Measurements from ENCODE around the gene MARCHF2. TPM values are rescaled to one million over a fixed set of nuclear protein-coding genes. Genes with fewer than 3 reads are reported as not detected.

MARCHF2 gene
- total and polyA plus RNA-seq, 9 of the 15 experiments (the other 6 are each of a cell fraction or from before 2014, with no cell fraction given), result 0.39 to 6.4 (median 2.2) TPM

GRCh38 chr19:8452446-8453123, 39.5 kb downstream of the MARCHF2 start:
- no peak for FAIRE-seq
- peaks cover 75% of the 10 kb centered on the region for H4K20me1 ChIP-seq (replicated peaks; ENCODE audit: control insufficient read depth, insufficient read depth, low read length)
- H3K27me3 ChIP-seq (ENCODE audit: control insufficient read depth in 2 of 2, insufficient read depth in 2 of 2, low read length in 2 of 2), result no peaks in the 10 kb centered on the region
- TF ChIP-seq ZNF316 (IDR thresholded peaks at IDR 0.05), result 0 out of 2 replicates have a peak, but pooled peaks have one; percentile 11
- TF ChIP-seq ZFX (CRISPR knock-in tag; IDR thresholded peaks at IDR 0.05), result no peak
- 55% methylated on average over 4 of the region's 4 CpGs for WGBS (ENCODE audit: insufficient coverage, low coverage, missing lambda C conversion rate)
- ATAC-seq, result no peak
- H3K9me1 ChIP-seq (ENCODE audit: control insufficient read depth, insufficient read depth, low read length), result peaks cover 12% of the 10 kb centered on the region
- peaks cover 99% of the 10 kb centered on the region for H3K79me2 ChIP-seq (ENCODE audit: control insufficient read depth, insufficient read depth, low read length)
- no peak overlapping the region; a peak in 1 of 4 replicates for H3K9ac ChIP-seq (ENCODE audit: insufficient read depth in 1 of 2, low read depth in 2 of 2, low read length in 2 of 2)
- no TSS peak for BruUV-seq (replicated peaks)
- H3K27ac ChIP-seq (ENCODE audit: extremely low read depth, low read depth, low read length), result no peak overlapping the region
- peaks cover 16 to 22% of the 10 kb centered on the region in 2 experiments for H3K4me1 ChIP-seq (replicated peaks in 1 of 2; ENCODE audit: control insufficient read depth in 2 of 2, insufficient read depth in 2 of 2, low read length in 2 of 2)
- ChIA-PET CTCF (ENCODE audit: low intra/inter-chr PET ratio) (no interaction called here), POLR2A (interaction anchor here (0.6 to 1.0 kb wide), 3 partner anchors 17 to 81 kb away, joined by 3 read pairs; no protein-coding TSS in a partner anchor)
- H3K36me3 ChIP-seq (ENCODE audit: control insufficient read depth, insufficient read depth, low read length), result peaks cover 85% of the 10 kb centered on the region
- H3K4me2 ChIP-seq (ENCODE audit: insufficient read depth, low read length), result no peak overlapping the region
- intact Hi-C loops (cut with micrococcal nuclease), result no loop called here
- no peaks in the 10 kb centered on the region for H3K9me3 ChIP-seq (replicated peaks; ENCODE audit: control insufficient read depth, insufficient read depth, low read depth, low read length)
- no peak overlapping the region for H2AFZ ChIP-seq (ENCODE audit: low read depth, low read length)
- no peak overlapping the region for H3K4me3 ChIP-seq
- in situ Hi-C loops (cut with MboI), result no loop called here
- no peak for DNase-seq (ENCODE audit: extremely low read depth in 1 of 4, low spot score in 3 of 4)

DNA sequence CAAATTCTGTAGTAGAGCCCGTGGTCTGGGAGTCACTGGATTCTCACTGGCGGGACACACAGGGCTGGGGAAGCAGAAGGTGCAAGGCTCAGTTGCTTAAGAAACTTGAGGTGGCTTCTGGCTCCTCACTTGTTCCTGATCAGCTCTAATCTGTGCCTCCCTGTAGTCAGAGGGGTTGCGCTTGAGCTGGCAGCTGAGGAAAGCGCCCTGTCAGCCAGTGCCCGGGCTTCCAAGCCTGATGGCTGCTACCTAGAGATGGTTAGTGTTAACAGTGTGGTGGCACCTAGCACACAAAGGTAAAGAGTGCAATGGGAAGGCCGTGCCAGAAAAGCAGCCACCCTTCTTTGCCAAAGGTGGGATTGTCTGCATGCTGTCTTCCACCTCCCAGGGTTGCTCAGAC, 40.5 kb downstream of the MARCHF2 start:
- no peak overlapping the region for H3K27ac ChIP-seq (ENCODE audit: extremely low read depth, low read depth, low read length)
- POLR2A ChIA-PET, result interaction anchor here (0.8 kb wide), 1 partner anchor 9 kb away, joined by 4 read pairs; no protein-coding TSS in a partner anchor
- peaks cover 99% of the 10 kb centered on the region for H3K79me2 ChIP-seq (ENCODE audit: control insufficient read depth, insufficient read depth, low read length)
- no TSS peak for BruUV-seq (replicated peaks)
- ATAC-seq, result no peak
- peaks cover 12% of the 10 kb centered on the region for H3K9me1 ChIP-seq (ENCODE audit: control insufficient read depth, insufficient read depth, low read length)
- H3K4me2 ChIP-seq (ENCODE audit: insufficient read depth, low read length), result no peak overlapping the region
- H4K20me1 ChIP-seq (replicated peaks; ENCODE audit: control insufficient read depth, insufficient read depth, low read length), result peaks cover 81% of the 10 kb centered on the region
- peaks cover 8 to 18% of the 10 kb centered on the region in 2 experiments; a peak in 4 of 5 replicates for H3K4me1 ChIP-seq (replicated peaks in 1 of 2; ENCODE audit: control insufficient read depth in 2 of 2, insufficient read depth in 2 of 2, low read length in 2 of 2)
- 95% methylated on average over 6 of the region's 6 CpGs for WGBS (ENCODE audit: insufficient coverage, low coverage, missing lambda C conversion rate)
- no peak for DNase-seq (ENCODE audit: extremely low read depth in 1 of 4, low spot score in 3 of 4)
- no peaks in the 10 kb centered on the region for H3K27me3 ChIP-seq (ENCODE audit: control insufficient read depth in 2 of 2, insufficient read depth in 2 of 2, low read length in 2 of 2)
- H3K9me3 ChIP-seq (replicated peaks; ENCODE audit: control insufficient read depth, insufficient read depth, low read depth, low read length), result no peaks in the 10 kb centered on the region
- H3K9ac ChIP-seq (ENCODE audit: insufficient read depth in 1 of 2, low read depth in 2 of 2, low read length in 2 of 2), result peak overlapping the region in 1 of 2 experiments; percentile 73; a peak in 2 of 4 replicates
- intact Hi-C loops (cut with micrococcal nuclease), result no loop called here
- in situ Hi-C loops (cut with MboI), result no loop called here
- H3K36me3 ChIP-seq (ENCODE audit: control insufficient read depth, insufficient read depth, low read length), result peaks cover 91% of the 10 kb centered on the region
- no peak overlapping the region for H2AFZ ChIP-seq (ENCODE audit: low read depth, low read length)
- TF ChIP-seq SMARCA5 (IDR thresholded peaks at IDR 0.05), result no peak
- FAIRE-seq, result no peak
- CTCF ChIA-PET (ENCODE audit: low intra/inter-chr PET ratio), result no interaction called here
- H3K4me3 ChIP-seq, result no peak overlapping the region
